Parietal lobe (tissue), 1 donor: ENCODE measurements around the gene ONECUT1. TPM values are rescaled to one million over a fixed set of nuclear protein-coding genes. Genes with fewer than 3 reads are reported as not detected.

Source experiments
- total RNA-seq: library from RNA; depleted of rRNA; stranded (reverse); fragments of >200 nt; gene quantifications from one replicate; pipeline ENCODE4 v1.2.3, GENCODE V29; 2014

Gene ONECUT1
- not detected for total RNA-seq

DNA sequence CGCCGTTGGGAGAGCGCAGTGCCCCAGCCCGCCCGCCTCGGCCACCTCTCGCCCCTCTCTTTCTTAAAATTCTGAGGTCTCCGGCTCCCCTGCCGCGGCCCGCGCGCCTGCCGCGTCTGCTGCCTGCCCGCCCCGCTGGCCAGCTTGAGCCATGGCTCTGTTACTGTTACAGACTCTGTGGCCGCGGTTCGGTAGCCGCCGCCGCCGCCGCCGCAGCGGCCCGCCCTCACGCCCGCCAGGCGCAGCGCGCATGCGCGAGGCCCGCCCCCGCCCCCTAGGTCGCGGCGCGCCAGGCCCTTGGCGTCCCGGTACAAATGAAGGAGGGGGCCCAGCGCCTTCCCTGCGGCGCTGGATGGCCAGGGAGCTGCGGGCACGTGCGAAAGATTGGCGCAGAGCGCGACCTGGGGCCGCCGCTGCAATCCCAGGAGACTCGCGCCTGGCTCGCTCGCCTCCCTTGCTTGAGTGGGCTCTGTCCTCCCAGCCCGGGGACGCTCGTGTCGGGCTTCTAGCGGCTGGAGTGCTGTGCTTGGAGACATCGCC, at the start of gene ONECUT1:
TSS of gene ONECUT1 (minus strand) at position 168 of the 540 bp plus-strand sequence. CDS start 452 bp downstream, outside the sequence.

Other genes with a start within 250 kb of the ONECUT1 start
- gene ARPP19, start 221.3 kb downstream of the ONECUT1 start, total RNA-seq = 140 TPM
- gene ATOSA, start 110.9 kb downstream of the ONECUT1 start, total RNA-seq = 100 TPM